Stimulated activated CD8-positive, alpha-beta memory T cell treated with anti-CD3 and anti-CD28 coated beads, Interleukin-2, amount 100 ng/mL, for 48 hours (primary cell): ENCODE results near the gene PRR18.
"Not testable (repeated sequence)": the region's sequence is repeated elsewhere in the genome, so short reads cannot be mapped to it uniquely, and the experiment has no call there.

Experiments used
- DNase-seq, 2 donors: peaks; one replicate each; pipeline ENCODE4 v3.0.0-alpha.2; 2020; ENCODE audit warnings: low read depth in 2 of 2

Gene PRR18, protein sequence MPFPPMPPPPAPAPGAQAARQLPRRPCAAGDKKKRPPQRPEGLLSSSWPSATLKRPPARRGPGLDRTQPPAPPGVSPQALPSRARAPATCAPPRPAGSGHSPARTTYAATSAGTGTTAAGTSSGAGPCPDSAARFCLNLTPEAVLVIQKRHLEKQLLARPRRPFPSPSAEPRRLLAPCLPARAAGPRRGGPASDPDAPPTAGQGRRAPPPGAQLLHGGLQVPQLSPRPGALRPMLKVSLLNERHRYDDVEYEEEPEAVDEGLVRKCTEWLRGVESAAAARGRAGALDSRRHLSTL

DNA sequence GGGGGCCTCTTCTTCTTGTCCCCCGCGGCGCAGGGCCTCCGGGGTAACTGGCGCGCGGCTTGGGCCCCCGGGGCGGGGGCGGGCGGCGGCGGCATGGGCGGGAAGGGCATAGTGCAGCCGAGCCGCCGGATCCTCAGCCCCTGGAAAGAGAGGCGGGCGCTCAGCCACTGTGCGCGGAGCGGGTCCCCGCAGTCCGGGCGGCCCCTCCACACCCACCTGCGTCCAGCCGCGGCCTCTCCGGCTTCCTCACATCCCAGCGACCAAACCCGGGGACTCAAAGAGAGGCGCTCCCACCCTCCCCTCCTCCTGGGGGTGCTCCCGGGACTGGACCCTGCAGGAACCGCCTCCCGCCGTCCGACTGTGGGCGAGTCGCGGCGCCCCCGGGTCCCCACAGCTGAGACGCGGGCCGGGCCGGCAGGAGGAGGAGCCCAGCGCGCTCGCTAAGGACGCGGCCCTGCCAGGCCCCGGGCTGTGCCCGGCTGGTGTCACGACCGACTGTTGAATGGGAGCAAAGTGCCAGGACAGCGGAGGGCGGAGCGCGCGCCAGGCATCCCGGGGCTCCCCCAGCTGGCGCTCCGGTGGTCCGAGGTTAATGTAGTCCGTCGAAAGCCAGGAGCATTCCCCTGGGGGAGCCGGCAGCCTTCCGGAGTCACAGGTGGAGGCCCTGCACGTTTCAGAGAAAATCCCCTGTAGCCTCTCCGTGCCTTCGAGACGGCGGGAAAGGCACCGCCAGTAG lies at the start of gene PRR18:
Gene PRR18 (minus strand): TSS at position 360 of the 736 bp plus-strand sequence. CDS start 250 bp downstream, at position 110.
- DNase-seq = no peak

DNA sequence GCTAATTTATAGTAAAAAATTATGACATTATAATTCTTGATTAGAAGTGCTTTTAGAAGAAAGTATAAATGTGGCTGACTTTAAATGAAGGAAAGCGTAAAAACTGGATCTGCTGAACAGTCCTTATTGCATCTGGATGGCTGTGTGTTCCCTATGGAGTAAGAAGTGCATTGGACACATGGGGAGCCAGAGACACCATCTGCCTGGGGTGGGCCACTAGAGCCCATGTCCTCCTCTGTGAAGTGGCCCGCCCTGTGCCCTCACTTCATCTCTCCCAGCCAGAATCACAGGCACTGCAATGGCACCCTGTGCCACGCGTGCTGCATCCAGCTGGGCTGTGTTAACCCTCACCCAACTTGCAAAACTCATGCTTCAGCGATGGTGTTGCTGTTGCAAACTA lies 47.4 kb upstream of the PRR18 start:
- DNase-seq = no peak

DNA sequence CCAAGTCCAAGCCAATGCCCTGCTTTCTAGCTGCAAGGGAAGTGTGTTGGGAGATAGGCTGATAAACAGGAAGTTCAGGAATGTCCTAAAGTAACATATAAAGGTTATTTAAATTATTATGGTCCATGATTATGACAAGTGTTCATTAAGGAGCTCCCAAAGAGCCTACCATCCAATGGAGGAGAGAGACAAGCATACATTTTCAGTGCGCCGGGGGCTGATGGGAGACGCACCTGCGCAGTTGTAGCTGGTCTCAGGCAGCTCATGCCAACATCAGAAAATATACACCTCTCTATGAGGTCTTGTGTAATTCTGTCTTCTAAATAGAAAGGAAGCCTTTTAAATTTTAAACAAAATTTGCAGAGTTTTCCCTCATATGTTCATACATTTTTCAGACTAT lies 46.8 kb upstream of the PRR18 start:
- DNase-seq = no peak

DNA sequence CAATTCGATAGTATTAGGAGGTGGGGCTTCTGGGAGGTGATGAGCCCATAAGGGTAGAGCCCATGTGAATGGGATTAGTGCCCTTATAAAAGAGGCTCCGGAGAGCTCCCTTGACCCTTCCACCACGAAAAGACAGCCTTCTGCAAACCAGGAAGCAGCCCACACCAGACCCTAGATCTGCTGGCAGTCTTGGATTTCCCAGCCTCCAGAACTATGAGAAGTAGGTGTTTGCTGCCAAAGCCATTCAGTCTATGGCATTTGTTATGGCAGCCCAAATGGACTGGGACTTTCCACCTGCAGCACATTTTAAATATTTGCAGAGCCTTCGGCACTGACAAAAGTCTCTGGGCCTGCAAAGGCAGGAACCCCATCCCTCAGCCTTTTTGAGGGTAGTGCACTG lies 46.0 kb upstream of the PRR18 start:
- DNase-seq = no peak

DNA sequence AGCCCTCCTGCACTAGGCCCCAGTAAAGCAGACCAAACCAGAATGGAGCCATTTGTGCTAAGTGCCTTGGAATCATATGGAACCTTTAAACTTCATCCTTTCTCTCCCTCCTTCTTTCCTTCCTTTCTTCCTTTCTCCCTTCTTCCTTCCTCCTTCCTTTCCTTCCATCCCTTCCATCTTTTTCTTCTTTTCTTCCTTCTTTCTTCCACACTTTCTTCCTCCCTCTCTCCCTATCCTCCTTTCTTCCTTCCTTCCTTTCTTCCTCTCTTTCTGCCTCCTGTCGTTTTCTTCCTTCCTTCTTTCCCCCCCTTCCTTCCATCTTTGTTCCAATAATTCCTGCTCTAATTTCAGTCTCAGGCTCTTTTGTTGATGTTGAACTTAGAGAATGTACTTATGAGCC lies 45.3 kb upstream of the PRR18 start:
- no peak for DNase-seq

DNA sequence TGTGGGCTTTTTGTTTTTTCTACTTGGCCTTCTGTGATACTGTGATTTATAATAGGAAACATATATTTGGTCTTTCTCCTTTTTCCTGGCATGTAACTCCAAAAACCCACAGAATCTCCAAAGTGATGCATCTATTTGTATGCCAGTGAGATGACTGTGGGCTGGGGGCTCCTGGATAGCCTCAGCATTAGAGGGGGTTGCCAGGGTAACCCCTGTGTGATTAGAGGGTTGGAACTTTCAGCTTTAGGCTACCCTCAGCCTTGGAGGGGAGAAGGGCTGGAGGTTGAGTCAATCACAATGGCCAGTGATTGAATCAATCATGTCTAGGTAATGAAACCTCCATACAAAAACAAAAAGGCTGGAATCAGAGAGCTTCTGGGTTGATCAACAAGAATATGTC lies 44.7 kb upstream of the PRR18 start:
- DNase-seq = no peak

DNA sequence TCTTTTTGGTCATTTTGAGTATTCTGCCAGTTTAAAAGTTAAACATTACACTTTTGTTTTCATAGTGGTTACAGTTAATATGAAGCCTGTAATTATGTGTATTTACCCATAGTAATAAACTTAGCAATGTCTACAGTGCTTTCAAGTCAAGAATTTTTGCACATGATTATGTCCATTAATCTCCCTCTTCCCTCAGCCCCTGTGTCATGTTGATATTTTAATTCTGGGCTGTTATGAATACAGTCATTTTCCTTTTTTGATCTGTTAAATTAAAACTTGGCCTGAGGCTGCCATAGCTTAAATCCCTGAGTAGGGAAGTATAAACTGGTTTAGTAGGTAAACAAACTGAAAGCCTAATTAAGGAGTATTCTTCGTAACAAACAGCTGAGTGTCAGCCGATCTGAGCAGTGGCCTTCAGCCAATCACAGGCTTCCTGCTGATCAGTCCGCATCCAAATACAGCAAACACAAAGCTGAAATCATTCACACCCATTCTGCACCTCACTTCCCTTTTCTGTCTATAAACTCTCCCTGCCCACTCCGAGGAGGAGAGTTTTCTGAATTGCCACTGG lies 43.6 kb upstream of the PRR18 start:
- no peak for DNase-seq

DNA sequence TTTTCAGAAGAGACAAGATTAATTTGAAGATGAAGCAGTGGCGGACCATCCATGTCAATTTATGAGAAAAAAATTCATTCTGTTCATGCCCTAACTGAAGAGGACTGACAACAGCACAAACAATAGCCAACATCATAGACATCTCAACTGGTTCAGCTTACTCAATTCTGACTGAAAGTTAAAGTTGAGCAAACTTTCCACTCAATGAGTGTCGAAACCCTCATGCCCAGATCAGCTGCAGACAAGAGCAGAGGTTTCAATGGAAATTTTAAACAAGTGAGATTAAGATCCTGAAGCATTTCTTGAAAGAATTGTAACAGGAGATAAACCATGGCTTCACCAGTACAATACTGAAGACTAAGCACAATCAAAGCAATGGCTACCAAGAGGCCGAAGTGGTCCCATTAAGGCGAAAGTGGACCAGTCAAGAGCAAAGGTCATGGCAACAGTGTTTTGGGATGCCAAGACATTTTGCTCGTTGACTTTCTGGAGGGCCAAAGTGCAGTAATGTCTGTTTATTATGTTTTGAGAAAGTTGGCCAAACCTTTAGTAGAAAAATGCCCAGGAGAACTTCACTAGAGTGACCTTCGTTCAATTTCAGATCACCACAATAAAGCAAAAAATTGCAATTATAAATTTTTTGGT lies 40.2 kb upstream of the PRR18 start:
- DNase-seq = no peak

DNA sequence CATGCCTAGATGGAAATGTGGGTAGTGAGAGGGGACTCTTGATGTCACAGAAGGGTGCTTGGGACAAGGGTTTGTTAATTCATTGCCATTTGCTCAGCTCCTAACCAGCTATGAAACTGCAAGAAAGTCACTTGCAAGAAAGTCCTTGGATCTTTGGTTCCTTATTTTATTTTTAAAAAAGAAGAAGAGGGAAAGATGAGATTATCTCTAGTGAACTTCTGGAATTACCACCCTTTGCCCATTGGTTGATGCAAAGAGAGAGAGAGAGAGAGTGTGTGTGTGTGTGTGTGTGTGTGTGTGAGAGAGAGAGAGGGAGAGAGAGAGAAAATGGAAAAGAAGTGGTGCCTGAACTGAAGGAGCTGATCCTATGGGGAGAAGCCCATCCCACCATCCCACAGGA lies 38.8 kb upstream of the PRR18 start:
- no peak for DNase-seq

DNA sequence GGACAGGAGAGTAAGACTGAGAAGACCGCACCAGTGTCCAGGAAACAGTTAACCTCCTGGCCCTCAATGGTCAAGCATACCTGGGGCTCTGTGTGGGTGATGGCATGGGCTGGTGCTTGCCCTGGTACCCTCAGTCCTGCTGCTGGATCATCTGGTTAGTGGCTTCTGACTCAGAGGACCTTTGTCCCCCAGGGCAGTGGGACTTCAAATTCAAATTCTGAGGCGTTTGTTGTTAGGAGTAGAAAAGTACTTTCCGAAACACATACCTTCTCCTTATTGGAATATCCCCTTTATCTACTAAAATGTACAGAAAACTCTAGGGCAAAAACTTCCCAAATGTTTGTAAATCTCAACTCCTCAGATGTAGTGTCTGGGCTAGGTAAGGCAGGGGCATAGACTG lies 38.3 kb upstream of the PRR18 start:
- DNase-seq = no peak

DNA sequence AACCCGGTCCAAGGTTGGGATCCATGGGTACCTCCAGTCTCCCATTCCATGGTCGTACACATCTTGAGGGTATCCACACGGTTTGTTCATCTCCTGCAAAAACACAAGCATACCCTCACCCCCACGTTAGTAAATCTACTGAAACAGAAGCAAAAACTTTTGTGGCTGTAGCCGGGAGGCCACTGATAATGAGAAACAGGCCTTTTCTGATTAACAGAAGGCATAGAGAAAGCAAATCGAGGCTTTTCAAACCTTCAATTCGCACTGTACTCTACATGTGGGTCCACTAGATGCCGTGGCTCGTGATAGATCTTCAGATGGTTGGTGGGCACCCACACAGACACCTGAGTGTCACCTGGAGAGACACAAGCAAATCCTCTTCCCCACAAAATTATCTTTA lies 37.5 kb upstream of the PRR18 start:
- not testable (repeated sequence) for DNase-seq

DNA sequence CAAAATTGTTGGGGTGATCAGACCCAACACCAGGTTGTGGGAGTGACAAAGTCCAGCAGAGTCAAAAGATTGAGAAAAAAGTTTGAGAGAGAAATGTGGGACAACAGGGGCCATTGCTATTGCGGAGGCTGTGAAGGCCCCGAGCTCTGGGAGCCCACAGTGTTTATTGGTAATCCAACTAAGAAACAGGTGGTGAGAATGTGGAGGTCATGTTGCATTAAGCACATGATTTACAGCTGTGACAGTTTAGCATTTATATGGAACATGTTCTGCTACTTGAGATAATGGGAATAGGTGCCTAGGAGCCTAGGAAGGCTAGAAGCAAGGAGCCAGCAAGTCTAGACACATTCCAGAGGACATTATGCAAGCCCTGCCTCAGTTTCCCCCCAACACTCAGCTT lies 36.7 kb upstream of the PRR18 start:
- DNase-seq = not testable (repeated sequence)

DNA sequence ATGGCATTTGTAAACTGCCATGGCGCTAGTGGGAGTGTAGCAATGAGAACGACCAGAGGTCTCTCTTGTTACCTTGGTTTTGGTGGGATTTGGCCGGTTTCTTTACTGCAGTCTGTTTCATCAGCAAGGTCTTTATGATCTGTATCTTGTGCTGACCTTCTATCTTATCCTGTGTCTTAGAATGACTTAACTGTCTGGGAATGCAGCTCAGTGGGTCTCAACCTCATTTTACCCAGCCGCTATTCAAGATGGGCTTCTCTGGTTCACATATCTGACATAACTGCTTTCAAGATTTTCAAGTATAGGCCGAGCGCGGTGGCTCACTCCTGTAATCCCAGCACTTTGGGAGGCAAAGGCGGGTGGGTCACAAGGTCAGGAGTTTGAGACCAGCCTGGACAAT lies 36.0 kb upstream of the PRR18 start:
- DNase-seq = no peak

DNA sequence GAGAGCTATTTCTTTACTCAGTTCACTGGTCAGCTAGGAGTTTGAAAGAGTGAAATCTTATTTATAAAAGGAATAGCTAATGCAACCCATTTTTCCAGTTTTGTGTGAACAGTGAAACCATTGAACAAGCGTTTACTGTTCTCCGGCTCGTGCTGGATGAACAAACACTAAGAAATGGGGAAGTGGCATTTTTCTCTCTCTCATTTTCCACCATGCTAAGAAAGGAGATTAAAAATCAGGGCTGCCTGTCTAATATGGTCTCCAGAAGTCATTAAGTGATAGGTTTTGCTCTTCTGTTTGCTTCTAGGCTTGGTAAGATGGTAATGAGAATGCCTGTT lies 34.9 kb upstream of the PRR18 start:
- DNase-seq = no peak

DNA sequence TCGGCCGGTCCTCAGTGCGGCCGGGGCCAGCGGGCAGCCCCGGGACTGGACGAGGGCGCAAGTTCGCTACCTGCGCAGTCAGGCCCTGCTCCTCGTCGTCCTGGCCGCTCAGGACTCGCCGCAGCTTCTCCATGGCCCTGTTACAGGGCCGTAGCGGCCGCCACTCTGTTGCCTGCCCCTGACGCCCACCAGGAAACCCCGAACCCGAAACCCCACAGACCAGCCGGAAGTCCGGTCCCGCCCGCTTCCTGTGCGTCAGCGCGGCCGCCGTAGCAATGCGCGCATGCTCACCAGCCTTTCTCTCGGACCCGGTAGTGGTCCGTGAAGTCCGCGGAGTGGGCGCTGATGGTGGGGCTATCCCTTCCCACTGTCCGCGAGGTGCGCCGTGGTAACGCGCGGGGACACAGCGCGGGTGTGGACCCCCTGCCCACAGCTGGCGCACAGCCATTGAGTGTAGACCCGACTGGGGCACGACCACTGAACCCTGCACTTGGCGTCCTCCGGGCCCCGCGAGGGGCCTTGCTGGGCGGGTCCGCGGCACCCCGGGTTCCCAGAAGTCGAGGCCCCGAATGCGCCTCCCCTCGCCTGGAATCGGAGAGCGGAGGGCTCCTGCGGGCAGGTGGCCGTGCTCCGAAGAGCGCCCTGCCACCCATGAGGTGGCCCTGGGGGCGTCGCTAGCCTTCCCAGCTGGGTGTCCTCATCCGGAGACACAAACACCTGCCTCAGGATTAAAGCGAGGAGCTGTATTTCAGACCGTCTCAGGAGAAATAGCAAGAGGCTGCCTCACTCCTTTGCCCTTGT lies 34.4 kb upstream of the PRR18 start, which contains the start of gene SFT2D1:
Gene SFT2D1 (minus strand): TSS at position 197 of the 801 bp plus-strand sequence. CDS start 64 bp downstream, at position 133.
- DNase-seq = peak; percentile 80 to 82

DNA sequence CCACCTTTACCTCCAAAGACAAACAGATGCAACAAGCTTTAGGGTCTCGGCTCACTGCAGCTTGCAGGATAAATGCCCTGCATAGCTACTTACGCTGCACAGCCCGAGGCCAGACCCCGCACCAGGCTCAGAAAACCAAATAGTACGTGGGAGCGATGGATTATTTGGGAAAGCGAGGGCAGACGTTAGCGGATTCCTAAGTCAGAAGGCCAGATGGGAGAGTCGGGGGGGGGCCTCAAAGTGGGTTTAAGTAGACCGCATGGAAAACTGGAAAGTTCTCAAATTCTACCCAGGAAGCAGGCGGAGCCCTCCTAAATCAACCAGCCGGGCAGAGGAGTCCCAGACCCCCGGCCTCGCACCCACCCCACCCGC lies 33.8 kb upstream of the PRR18 start:
- no peak for DNase-seq

DNA sequence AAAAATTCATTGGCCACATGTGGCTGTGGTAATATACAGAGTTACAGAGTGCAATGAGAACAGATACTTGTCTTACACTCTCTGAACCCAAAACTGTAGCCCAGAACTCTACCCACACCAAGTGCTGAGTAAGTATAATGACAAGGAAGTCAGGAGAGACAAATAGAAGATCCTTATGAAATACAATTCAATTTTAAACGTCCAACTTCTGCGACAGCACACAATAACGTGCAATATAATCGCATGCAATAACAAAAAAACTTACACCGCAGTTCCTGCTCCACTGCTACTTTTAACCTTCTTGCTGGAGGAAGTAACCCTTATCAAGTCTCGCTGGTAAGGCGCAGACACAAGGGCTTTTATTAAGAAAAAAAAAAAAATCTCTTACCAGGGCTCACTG lies 33.3 kb upstream of the PRR18 start:
- DNase-seq = no peak

DNA sequence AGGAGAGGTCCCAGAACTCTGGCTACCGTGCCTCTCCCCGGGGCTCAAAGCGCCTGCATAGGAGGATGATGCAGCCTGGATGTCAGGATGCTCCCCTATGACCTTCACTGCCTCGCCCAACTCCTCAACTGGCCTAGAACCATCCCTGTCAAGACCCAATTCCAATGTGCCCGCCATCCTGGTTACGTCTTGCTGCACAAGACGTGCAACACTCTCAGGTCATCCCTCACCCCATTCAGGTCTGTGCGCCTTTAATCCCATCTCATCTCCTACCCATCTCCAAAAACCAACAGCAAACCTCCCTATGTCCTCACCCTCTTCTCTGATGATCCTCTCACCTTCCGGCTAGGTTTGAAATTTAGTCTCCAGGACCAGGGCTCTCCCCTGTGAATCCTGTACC lies 30.7 kb upstream of the PRR18 start:
- no peak for DNase-seq

DNA sequence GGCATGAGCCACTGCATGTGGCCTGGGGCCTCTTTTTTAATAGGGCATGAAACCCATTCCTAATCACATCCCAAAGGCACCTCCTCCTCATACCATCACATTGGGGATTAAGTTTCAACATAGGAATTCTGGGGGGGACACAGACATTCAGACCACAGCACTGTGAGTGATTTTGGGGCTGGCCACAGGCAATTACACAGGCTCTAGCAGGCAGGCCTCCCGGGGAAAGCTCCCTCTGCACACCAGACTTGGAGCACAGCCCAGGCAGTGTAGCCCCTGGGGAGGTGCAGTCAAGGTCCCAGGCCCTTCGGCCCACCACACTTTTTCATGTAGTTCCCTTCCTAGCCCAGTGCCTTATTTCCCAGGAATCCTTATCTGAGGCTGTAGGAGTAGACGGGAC lies 28.7 kb upstream of the PRR18 start:
- DNase-seq = no peak

DNA sequence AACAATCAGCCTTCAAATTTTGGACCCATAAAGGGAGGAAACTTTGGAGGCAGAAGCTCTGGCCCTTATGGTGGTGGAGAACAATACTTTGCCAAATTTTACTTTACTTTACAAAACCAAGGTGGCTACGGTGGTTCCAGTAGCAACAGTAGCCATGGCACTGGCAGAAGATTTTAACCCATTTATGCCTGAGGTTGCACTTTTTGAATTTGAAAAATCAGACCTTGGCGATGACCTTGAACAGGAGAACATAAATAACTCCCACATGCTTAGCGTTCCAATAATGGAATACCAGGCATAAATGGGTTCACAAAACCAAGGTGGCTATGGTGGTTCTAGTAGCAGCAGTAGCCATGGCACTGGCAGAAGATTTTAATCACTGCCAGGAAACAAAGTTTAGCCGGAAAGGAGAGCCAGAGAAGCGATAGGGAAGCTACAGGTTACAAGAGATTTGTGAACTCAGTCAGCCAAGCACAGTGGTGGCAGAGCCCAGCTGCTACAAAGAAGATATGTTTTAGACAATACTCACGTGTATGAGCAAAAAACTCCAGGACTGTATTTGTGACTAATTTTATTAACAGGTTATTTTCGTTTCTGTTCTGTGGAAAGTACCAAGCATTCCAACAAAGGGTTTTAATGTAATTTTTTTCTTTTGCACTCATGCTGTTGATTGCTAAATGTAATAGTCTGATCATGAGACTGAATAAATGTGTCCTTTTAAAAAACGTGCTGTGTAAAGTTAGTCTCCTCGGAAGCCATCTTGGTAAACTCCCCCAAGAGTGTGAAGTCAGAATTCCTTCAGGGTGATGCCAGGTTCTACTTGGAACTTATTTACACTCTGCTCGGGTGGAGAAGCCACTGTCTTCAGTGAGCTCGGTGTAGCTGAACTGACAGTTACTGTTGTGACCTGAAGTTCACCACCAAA lies 27.4 kb upstream of the PRR18 start:
- no peak for DNase-seq

DNA sequence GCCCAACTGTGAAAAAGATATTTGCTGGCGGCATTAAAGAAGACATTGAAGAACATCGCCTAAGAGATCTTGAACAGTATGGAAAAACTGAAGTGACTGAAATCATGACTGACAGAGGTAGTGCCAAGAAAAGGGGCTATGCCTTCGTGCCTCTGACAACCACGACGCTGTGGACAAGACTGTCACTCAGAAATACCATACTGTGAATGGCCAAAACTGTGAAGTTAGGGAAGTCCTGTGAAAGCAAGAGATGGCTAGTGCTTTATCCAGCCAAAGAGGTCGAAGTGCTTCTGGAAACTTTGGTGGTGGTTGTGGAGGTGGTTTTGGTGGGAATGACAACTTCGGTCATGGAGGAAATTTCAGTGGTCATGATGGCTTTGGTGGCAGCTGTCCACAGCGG lies 26.7 kb upstream of the PRR18 start:
- no peak for DNase-seq
